ENCODE data around the gene NTSR1.

GRCh38 chr20:62753626-62754025 is 45.0 kb downstream of the NTSR1 start:
- TF ChIP-seq POLR2A (IDR thresholded peaks at IDR 0.05) = no peak
- no peak for TF ChIP-seq CTCF (IDR thresholded peaks at IDR 0.05)
